ENCODE data around the gene NCAPG2. TPM values are rescaled to one million over a fixed set of nuclear protein-coding genes. Genes with fewer than 3 reads are reported as not detected.

NCAPG2 gene
- total RNA-seq, 1 experiment from 2014 or later = 99.5 TPM

DNA sequence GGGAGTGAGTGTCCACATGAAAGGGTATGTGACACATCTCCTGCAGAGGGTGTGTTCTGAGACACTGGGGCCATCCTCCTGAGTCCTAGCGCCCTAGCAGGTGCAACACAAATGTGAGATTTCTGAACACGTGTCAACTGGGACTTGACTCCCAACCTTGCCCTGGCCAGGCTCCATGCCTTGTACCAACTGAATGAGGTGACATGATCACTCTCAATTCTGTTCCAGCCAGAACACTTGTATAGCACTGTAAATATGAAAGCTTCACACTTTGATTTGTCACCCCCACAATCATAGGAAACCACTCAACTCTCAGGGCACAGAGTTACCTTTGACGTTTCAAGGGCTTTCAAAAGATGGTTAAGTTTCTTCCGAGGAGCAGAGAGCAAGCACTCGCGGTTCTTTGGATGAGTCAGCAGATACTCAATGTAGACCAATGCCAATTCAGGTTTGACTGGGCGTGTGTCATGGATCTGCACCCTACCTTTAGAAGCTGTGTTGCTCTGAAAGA lies 48.6 kb downstream of the NCAPG2 start:
- H3K4me3 ChIP-seq = no peak overlapping the region
- no peaks in the 10 kb centered on the region for H3K9me2 ChIP-seq (ENCODE audit: insufficient read depth)
- ChIA-PET POLR2A (ENCODE audit: unreplicated experiment) (no interaction called here), CTCF (no interaction called here)
- H3K79me2 ChIP-seq (ENCODE audit: low read depth) = no peaks in the 10 kb centered on the region
- no peak overlapping the region for H2AFZ ChIP-seq
- H4K20me1 ChIP-seq (ENCODE audit: insufficient read depth) = no peaks in the 10 kb centered on the region
- H3K27ac ChIP-seq = no peak overlapping the region
- no peak for DNase-seq
- peaks cover 20% of the 10 kb centered on the region for H3K36me3 ChIP-seq (ENCODE audit: low read depth)
- H3K4me1 ChIP-seq (replicated peaks; ENCODE audit: insufficient read depth) = no peaks in the 10 kb centered on the region
- no peaks in the 10 kb centered on the region for H3K9me3 ChIP-seq (ENCODE audit: insufficient read depth, low read depth)
- TF ChIP-seq EZH2 (IDR thresholded peaks at IDR 0.05; ENCODE audit: low read depth) = no peak
- no peak for TF ChIP-seq CTCF (conservative IDR thresholded peaks at IDR 0.05)
- no peak overlapping the region for H3K4me2 ChIP-seq
- BruUV-seq (replicated peaks) = no TSS peak
- intact Hi-C loops (cut with micrococcal nuclease; ENCODE audit: unreplicated experiment) = no loop called here
- H3K27me3 ChIP-seq (ENCODE audit: insufficient read depth, low read depth) = no peaks in the 10 kb centered on the region
- no peaks in the 10 kb centered on the region; the same call in none of the 2 replicates for H3F3A ChIP-seq (ENCODE audit: insufficient read depth, low read depth)

- no TSS peak for BruUV-seq (replicated peaks)
- no peak for TF ChIP-seq CTCF (conservative IDR thresholded peaks at IDR 0.05)
- TF ChIP-seq EZH2 (IDR thresholded peaks at IDR 0.05; ENCODE audit: low read depth) = no peak
- intact Hi-C loops (cut with micrococcal nuclease; ENCODE audit: unreplicated experiment) = no loop called here
- no peaks in the 10 kb centered on the region for H3K27me3 ChIP-seq (ENCODE audit: insufficient read depth, low read depth)
- H4K20me1 ChIP-seq (ENCODE audit: insufficient read depth) = no peaks in the 10 kb centered on the region
- H3K36me3 ChIP-seq (ENCODE audit: low read depth) = peaks cover 15% of the 10 kb centered on the region
- H3K9me3 ChIP-seq (ENCODE audit: insufficient read depth, low read depth) = no peaks in the 10 kb centered on the region
- no peaks in the 10 kb centered on the region for H3K9me2 ChIP-seq (ENCODE audit: insufficient read depth)
- ChIA-PET POLR2A (ENCODE audit: unreplicated experiment) (no interaction called here), CTCF (no interaction called here)
- H3K27ac ChIP-seq = no peak overlapping the region
- H3K79me2 ChIP-seq (ENCODE audit: low read depth) = no peaks in the 10 kb centered on the region
- no peak for DNase-seq
- H3K4me3 ChIP-seq = no peak overlapping the region
- H3F3A ChIP-seq (ENCODE audit: insufficient read depth, low read depth) = peaks cover under 1% of the 10 kb centered on the region
- no peak overlapping the region for H2AFZ ChIP-seq
- H3K4me1 ChIP-seq (replicated peaks; ENCODE audit: insufficient read depth) = peaks cover under 1% of the 10 kb centered on the region; the same call in 1 of the 2 replicates
- H3K4me2 ChIP-seq = no peak overlapping the region
Observed at GRCh38 chr7:158655507-158655906, 49.1 kb downstream of the NCAPG2 start.

- H3K9me3 ChIP-seq (ENCODE audit: insufficient read depth, low read depth) = no peaks in the 10 kb centered on the region
- ChIA-PET CTCF (no interaction called here), POLR2A (ENCODE audit: unreplicated experiment) (interaction anchor here (0.6 kb wide), 2 partner anchors 110 to 657 kb away, joined by 3 to 5 read pairs; no protein-coding TSS in a partner anchor)
- no TSS peak for BruUV-seq (replicated peaks)
- TF ChIP-seq EZH2 (IDR thresholded peaks at IDR 0.05; ENCODE audit: low read depth) (no peak), CTCF (conservative IDR thresholded peaks at IDR 0.05) (no peak)
- no peak for DNase-seq
- no peak overlapping the region for H2AFZ ChIP-seq
- H3K4me3 ChIP-seq = no peak overlapping the region
- peaks cover 22% of the 10 kb centered on the region for H3K36me3 ChIP-seq (ENCODE audit: low read depth)
- H3F3A ChIP-seq (ENCODE audit: insufficient read depth, low read depth) = peaks cover 31% of the 10 kb centered on the region
- H3K9me2 ChIP-seq (ENCODE audit: insufficient read depth) = no peaks in the 10 kb centered on the region
- no peak overlapping the region for H3K27ac ChIP-seq
- no peaks in the 10 kb centered on the region for H3K27me3 ChIP-seq (ENCODE audit: insufficient read depth, low read depth)
- H3K79me2 ChIP-seq (ENCODE audit: low read depth) = peaks cover 13% of the 10 kb centered on the region
- intact Hi-C loops (cut with micrococcal nuclease; ENCODE audit: unreplicated experiment) = no loop called here
- peaks cover 19% of the 10 kb centered on the region for H3K4me1 ChIP-seq (replicated peaks; ENCODE audit: insufficient read depth)
- no peaks in the 10 kb centered on the region for H4K20me1 ChIP-seq (ENCODE audit: insufficient read depth)
- H3K4me2 ChIP-seq = no peak overlapping the region
Observed at GRCh38 chr7:158651968-158652565, 52.5 kb downstream of the NCAPG2 start.
